GM12801 (cell line): ENCODE data around the gene MIOX.

ENCODE experiments used
- TF ChIP-seq, protein P1 (sequence below): IDR thresholded peaks from one replicate; pipeline ENCODE4 v1.5.1; 2011; ENCODE audit warnings: control low read depth; ENCODE audit not compliant: insufficient read length; ENCODE audit errors: extremely low read depth

MIOX gene

DNA sequence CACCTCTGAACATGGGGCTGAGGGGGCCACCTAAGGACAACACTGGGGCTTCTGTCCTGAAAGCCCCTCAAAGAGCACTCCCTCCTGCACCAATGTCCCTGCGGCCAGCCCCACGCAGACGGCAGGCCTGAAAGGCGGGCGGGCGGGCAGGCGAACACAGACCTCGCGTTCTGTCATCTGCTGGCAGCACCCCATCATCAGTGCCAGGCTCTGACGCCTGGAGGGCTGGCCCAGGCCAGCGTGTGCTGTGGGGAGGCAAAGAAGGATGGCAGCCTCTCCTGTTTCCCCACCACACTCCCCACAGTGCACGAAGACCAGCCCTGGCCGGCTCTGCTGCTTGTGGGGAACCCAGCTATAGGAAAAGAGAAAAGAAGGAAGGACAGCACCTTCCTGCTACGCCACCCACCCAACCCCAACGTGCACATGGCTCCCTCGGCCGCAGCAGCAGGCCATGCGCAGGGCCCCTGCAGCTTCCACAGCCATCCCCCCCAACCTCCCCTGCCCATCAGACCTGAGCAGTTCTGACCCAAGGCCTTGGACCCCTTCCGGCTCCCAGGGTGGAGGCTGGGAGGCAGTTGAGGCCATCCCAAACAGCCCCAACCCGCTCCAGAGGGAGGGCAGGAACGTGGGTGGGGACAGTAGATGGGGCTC, 15.3 kb upstream of the MIOX start:
- TF ChIP-seq, protein P1, sequence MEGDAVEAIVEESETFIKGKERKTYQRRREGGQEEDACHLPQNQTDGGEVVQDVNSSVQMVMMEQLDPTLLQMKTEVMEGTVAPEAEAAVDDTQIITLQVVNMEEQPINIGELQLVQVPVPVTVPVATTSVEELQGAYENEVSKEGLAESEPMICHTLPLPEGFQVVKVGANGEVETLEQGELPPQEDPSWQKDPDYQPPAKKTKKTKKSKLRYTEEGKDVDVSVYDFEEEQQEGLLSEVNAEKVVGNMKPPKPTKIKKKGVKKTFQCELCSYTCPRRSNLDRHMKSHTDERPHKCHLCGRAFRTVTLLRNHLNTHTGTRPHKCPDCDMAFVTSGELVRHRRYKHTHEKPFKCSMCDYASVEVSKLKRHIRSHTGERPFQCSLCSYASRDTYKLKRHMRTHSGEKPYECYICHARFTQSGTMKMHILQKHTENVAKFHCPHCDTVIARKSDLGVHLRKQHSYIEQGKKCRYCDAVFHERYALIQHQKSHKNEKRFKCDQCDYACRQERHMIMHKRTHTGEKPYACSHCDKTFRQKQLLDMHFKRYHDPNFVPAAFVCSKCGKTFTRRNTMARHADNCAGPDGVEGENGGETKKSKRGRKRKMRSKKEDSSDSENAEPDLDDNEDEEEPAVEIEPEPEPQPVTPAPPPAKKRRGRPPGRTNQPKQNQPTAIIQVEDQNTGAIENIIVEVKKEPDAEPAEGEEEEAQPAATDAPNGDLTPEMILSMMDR = no peak

GRCh38 chr22:50471962-50472361, 14.7 kb upstream of the MIOX start:
- TF ChIP-seq, protein P1 = no peak

DNA sequence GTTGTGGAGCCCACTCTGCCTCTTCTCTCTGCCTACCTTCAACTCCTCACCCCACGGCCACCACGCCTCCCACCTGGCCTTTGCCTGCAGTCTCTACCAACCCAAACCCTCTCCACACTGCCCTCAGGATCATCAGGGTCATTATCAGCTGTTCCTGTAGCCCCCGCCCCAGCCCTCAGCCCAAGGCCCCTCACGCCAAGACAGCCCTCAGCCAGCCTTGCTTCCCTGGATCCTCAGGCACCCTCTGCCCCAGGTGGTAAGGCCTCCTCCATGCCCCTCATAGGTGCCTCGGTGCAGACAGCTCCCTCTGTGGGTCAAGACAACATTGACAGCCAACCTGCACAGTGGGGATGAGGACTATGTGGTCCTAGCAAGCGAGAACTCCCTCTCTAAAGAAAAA, 13.6 kb upstream of the MIOX start:
- TF ChIP-seq, protein P1 = no peak

GRCh38 chr22:50473855-50474671, 12.6 kb upstream of the MIOX start:
- TF ChIP-seq, protein P1 = no peak

DNA sequence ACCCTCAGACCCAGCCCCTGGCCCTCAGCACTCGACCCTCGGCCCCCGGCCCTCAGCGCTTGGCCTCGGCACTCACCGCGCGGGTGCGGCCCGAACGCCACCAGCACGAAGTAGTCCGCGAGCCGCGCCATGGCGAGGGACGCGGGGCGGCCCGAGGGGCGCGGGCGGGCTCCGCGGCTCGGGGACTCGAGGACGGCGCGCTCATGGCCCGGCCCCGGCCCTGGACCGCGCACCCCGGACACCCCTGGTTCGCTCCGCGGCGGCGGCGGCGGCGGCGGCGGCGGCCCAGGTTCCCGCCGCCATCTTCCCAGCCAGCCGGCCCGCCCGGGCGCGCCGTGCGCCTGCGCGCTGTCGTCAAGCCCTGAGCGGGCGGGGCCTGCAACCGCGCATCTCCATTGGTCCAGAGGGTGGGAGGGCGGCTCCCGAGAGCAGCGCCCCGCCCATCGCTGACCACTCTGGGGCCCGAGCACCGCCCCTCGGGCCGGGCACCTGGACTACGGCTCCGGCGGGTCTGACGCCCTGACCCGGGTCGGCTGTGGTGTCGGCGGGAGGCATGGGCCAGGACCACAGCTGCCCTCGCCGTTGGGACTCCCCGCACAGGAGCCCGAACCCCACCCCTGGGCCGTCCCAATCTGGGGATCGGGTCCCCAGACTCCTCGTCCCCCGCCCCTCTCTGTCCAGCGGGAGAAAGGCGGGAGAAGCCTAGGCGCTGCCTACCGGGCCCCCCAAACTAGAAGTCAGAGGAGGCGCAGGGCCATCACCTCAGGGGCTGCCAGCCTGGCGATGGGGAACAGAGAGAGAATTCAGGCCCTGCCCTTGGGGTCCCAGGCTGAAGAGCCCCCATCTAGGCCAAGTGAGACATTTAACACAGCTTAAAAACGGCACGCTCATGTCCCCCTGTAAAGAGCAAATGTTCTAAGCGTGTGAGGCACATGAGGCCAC, 11.7 kb upstream of the MIOX start, which contains the start of gene SBF1:
SBF1 (minus strand) TSS at position 326 of the 942 bp plus-strand sequence; CDS start at position 131, 195 bp downstream.
- TF ChIP-seq, protein P1 = no peak

DNA sequence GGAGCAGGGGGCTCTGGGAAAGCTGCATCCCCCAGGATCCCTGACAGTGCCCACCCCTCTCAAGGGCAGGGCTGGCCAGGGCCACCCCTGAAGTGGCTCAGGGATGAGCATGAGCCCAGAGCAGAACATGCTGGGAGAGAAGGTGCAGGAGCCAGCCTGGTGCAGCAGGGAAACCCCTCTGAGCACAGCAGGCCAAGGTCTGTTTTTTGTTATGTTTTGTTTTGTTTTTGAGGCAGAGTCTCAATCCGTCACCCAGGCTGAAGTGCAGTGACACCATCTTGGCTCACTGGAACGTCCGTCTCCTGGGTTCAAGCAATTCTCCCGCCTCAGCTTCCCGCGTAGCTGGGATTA, 11.0 kb upstream of the MIOX start:
- TF ChIP-seq, protein P1 = no peak

DNA sequence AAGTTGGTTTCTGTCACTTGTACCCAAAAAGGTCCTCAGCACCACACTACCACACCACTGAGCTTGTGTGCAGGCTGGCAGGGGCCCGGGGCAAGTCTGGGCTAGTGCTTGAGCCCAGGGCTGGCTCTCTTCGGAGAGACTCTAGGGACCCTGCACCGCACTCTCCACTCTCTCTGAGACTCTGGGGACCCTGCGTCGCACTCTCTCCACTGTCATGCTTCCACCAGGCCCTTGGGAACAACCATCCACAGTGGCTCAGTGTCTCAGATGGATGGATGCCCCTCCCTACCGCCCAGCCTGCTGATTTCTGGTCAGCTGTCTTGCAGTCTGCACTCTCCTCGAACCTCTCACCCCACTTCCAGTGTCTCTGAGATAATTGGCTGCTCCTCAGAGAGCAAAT, 9.8 kb upstream of the MIOX start:
- TF ChIP-seq, protein P1 = no peak
